Neuronal stem cell (in vitro differentiated cells): ENCODE measurements around the gene FAM228B.

Experiments used
- DNase-seq: peaks from one replicate; pipeline ENCODE4 v3.0.0-alpha.2; 2013; ENCODE audit warnings: low spot score
- H2AFZ ChIP-seq: one replicate; pipeline ENCODE4 v1.6.1; 2013; ENCODE audit warnings: mild to moderate bottlenecking, low read length, inconsistent platforms
- H2AK5ac ChIP-seq: 2 replicates; pipeline ENCODE4 v1.6.1; 2013; ENCODE audit warnings: low read depth, mild to moderate bottlenecking, inconsistent platforms, low read length, moderate library complexity, mixed read lengths
- H2BK120ac ChIP-seq: 2 replicates; pipeline ENCODE4 v1.6.1; 2013; ENCODE audit warnings: low read depth, mild to moderate bottlenecking, inconsistent platforms, low read length, moderate library complexity, mixed read lengths
- H2BK12ac ChIP-seq: one replicate; pipeline ENCODE4 v1.6.1; 2013; ENCODE audit warnings: low read length, inconsistent platforms
- H2BK15ac ChIP-seq: 2 replicates; pipeline ENCODE4 v1.6.1; 2013; ENCODE audit warnings: mild to moderate bottlenecking, low read length, inconsistent platforms, mixed read lengths
- H2BK5ac ChIP-seq: one replicate; pipeline ENCODE4 v1.6.1; 2013; ENCODE audit warnings: inconsistent platforms, mild to moderate bottlenecking, low read length, moderate library complexity
- H3K14ac ChIP-seq: one replicate; pipeline ENCODE4 v1.6.1; 2013; ENCODE audit warnings: low read length, inconsistent platforms
- H3K18ac ChIP-seq: 2 replicates; pipeline ENCODE4 v1.6.1; 2013; ENCODE audit warnings: low read length, inconsistent platforms
- H3K23ac ChIP-seq: 2 replicates; pipeline ENCODE4 v1.6.1; 2013; ENCODE audit warnings: low read depth, mild to moderate bottlenecking, mixed read lengths, low read length, inconsistent platforms; ENCODE audit not compliant: poor library complexity
- H3K27ac ChIP-seq: replicated peaks from 3 replicates; pipeline ENCODE4 v1.5.1; 2013; ENCODE audit warnings: low read length, inconsistent platforms
- H3K27me3 ChIP-seq, 3 experiments: 2 replicates each; pipeline ENCODE4 v1.6.1; 2013; ENCODE audit warnings: low read length in 3 of 3, mild to moderate bottlenecking in 2 of 3, inconsistent platforms in 1 of 3, low read depth in 1 of 3, mixed read lengths in 1 of 3, moderate library complexity in 1 of 3; ENCODE audit not compliant: control insufficient read depth in 3 of 3, insufficient read depth in 3 of 3
- H3K36me3 ChIP-seq, 2 donors: replicated peaks in 1 of 2; 2 replicates each; pipeline ENCODE4 v1.6.1; 2013; ENCODE audit warnings: low read length in 2 of 2; ENCODE audit not compliant: control insufficient read depth in 2 of 2, insufficient read depth in 2 of 2
- H3K4ac ChIP-seq: 2 replicates; pipeline ENCODE4 v1.6.1; 2013; ENCODE audit warnings: inconsistent platforms, mild to moderate bottlenecking, low read length, moderate library complexity
- H3K4me1 ChIP-seq, 2 donors: 1 replicate in 1 of 2; 2 replicates in 1 of 2; pipeline ENCODE4 v1.6.1; 2013; ENCODE audit warnings: low read length in 2 of 2, low read depth in 1 of 2; ENCODE audit not compliant: control insufficient read depth in 2 of 2, insufficient read depth in 1 of 2
- H3K4me2 ChIP-seq: one replicate; pipeline ENCODE4 v1.6.1; 2013; ENCODE audit warnings: mild to moderate bottlenecking, low read length, inconsistent platforms; ENCODE audit not compliant: insufficient read depth, poor library complexity, severe bottlenecking
- H3K4me3 ChIP-seq, 2 donors: 2 replicates each; pipeline ENCODE4 v1.5.1; 2013; ENCODE audit warnings: low read length in 2 of 2, mild to moderate bottlenecking in 2 of 2, inconsistent platforms in 1 of 2, moderate library complexity in 1 of 2
- H3K79me1 ChIP-seq: one replicate; pipeline ENCODE4 v1.6.1; 2013; ENCODE audit warnings: low read depth, mild to moderate bottlenecking, inconsistent platforms, low read length, moderate library complexity
- H3K9ac ChIP-seq: one replicate; pipeline ENCODE4 v1.6.1; 2013; ENCODE audit warnings: mild to moderate bottlenecking, low read depth, low read length, inconsistent platforms; ENCODE audit not compliant: poor library complexity
- H3K9me3 ChIP-seq, 2 donors: replicated peaks in 1 of 2; 2 replicates each; pipeline versions ENCODE3 to v1.6.1; 2013; ENCODE audit warnings: low read length in 2 of 2, mild to moderate bottlenecking in 2 of 2, inconsistent platforms in 1 of 2, low read depth in 1 of 2, mixed read lengths in 1 of 2, moderate library complexity in 1 of 2; ENCODE audit not compliant: control insufficient read depth in 2 of 2, insufficient read depth in 1 of 2
- H4K8ac ChIP-seq: one replicate; pipeline ENCODE4 v1.6.1; 2013; ENCODE audit warnings: low read depth, mild to moderate bottlenecking, inconsistent platforms, low read length, moderate library complexity
- H4K91ac ChIP-seq: one replicate; pipeline ENCODE4 v1.6.1; 2013; ENCODE audit warnings: low read length, low read depth, mild to moderate bottlenecking, inconsistent platforms; ENCODE audit not compliant: poor library complexity
- WGBS, 2 donors: extraction: QIAGEN DNeasy Blood & Tissue Kit; methylation state at CpG; one replicate each; pipeline ENCODE4 v1.1.7; 2013; ENCODE audit warnings: missing lambda C conversion rate in 2 of 2, mixed read lengths in 1 of 2; ENCODE audit not compliant: insufficient read length in 2 of 2, insufficient replicate concordance in 1 of 2; ENCODE audit errors: extremely low coverage in 2 of 2; 5-methylcytosine and 5-hydroxymethylcytosine counted together

Gene FAM228B

DNA sequence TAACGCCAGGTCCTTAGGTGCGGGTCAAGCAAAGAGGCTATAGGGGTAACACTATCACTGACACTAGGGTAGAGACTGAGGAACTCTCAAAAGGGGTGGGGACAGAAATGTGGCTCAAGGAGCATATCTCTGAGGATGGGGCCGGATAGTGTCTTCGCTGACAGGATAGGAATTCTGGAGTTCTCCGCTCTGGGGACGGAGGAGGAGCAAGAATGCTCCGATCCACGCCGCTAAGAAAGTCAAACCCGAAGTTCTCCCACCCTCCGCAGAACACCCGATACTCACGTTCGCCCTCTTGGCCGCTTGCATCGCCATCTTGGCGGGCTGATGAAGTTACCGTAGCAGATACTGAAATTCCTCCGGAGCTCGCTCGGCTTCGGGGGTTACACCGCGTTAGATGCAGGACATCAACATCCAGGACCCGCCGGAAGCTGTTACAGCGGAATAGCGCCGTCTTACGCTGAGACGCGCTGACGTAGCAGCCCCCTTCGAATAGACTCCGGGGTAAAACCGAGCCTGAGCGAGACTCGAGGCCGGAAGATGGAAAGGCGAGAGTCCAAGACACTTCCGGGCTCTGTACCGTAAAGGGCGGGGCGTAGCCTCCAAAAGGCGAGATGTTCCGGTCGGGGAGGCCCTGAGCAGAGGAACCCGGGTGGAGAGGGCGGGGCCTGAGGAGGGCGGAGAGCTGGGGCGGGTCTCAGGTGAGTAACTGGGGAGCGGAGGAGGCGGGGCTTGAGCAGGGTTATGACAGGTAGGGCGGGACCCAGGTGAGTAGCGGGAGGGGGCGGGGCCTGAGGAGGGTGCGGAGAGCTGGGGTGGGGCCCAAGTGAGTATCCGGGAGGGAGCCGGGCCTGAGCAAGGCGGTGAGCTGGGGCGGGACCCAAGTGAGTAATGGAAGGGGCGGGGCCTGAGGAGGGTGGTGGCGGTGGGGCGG lies 47.1 kb upstream of the FAM228B start, which contains the start of gene SF3B6:
TSS of gene SF3B6 (minus strand) at position 412 of the 934 bp plus-strand sequence. CDS start at position 315, 97 bp downstream.
- Histone ChIP-seq H2AK5ac (peak within 1 kb of the TSS; percentile 95), H3K4me1 (peaks cover 2 to 6% of the 10 kb centered on the region in 2 donors), H4K91ac (no peak within 1 kb of the TSS), H3K18ac (peak within 1 kb of the TSS; percentile 78), H2BK12ac (no peak within 1 kb of the TSS), H3K4me2 (peak within 1 kb of the TSS; percentile 84), H3K79me1 (no peaks in the 10 kb centered on the region), H3K9ac (peak within 1 kb of the TSS; percentile 82), H2BK15ac (no peak within 1 kb of the TSS), H3K36me3 (peaks cover 5 to 70% of the 10 kb centered on the region in 2 donors), H3K9me3 (no peaks in the 10 kb centered on the region), H4K8ac (no peak within 1 kb of the TSS), H2BK120ac (no peak within 1 kb of the TSS), H3K14ac (no peak within 1 kb of the TSS), H3K27ac (peak within 1 kb of the TSS; percentile 67), H3K27me3 (no peaks in the 10 kb centered on the region), H2BK5ac (no peak within 1 kb of the TSS), H3K4ac (peak within 1 kb of the TSS; percentile 53), H3K23ac (peak within 1 kb of the TSS; percentile 78), H3K4me3 (peak within 1 kb of the TSS; percentile 83 to 89), H2AFZ (peak within 1 kb of the TSS; percentile 80)
- peak; percentile 96 for DNase-seq
- WGBS, 2 donors, result no CpG with 5 or more reads among the region's 64 CpGs

DNA sequence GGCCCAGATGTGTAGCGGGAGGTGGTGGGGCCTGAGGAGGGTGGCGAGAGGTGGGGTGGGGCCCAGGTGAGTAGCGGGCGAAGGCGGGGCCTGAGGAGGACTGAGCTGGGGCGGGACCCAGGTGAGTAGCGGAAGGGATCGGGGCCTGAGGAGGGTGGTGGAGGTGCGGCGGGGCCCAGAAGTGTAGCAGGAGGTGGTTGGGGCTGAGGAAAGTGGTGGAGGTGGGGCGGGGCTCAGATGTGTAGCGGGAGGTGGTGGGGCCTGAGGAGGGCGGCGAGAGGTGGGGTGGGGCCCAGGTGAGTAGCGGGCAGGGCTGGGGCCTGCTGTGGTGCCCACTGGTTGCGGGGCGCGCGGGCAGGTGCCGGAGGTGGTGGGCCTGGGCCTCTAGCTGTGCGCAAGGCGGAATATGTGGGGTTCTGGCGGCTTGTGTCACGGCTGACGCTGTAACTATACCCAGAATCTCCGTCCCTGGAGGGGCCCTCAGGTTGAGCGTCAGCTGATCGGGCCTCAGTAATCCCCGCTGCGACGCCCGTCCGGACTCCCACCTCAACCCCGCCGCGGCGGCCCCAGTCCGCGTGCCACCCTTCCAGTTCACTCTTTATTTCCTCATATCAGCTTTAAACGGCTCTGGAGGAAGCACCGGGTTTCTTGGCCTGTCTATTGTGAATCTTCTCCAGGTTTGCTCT lies 46.3 kb upstream of the FAM228B start:
- H3K4me3 ChIP-seq, result peak overlapping the region; percentile 83 to 89
- H3K23ac ChIP-seq, result peak overlapping the region; percentile 78
- H3K27ac ChIP-seq, result no peak overlapping the region
- peak overlapping the region; percentile 78 for H3K18ac ChIP-seq
- no peak overlapping the region for H2BK12ac ChIP-seq
- H4K91ac ChIP-seq, result no peak overlapping the region
- H3K27me3 ChIP-seq, result no peaks in the 10 kb centered on the region
- H3K14ac ChIP-seq, result no peak overlapping the region
- H2AFZ ChIP-seq, result peak overlapping the region; percentile 80
- H3K79me1 ChIP-seq, result no peaks in the 10 kb centered on the region
- WGBS, 2 donors, result no CpG with 5 or more reads among the region's 41 CpGs
- H2BK5ac ChIP-seq, result no peak overlapping the region
- H3K4me1 ChIP-seq, result peaks cover 2 to 6% of the 10 kb centered on the region in 2 donors
- no peak overlapping the region for H2BK15ac ChIP-seq
- H3K9me3 ChIP-seq, result no peaks in the 10 kb centered on the region
- H4K8ac ChIP-seq, result peak overlapping the region; percentile 52
- no peak for DNase-seq
- H3K4ac ChIP-seq, result peak overlapping the region; percentile 53
- no peak overlapping the region for H2BK120ac ChIP-seq
- H3K4me2 ChIP-seq, result peak overlapping the region; percentile 84
- peak overlapping the region; percentile 95 for H2AK5ac ChIP-seq
- H3K9ac ChIP-seq, result peak overlapping the region; percentile 82
- peaks cover 6 to 64% of the 10 kb centered on the region in 2 donors for H3K36me3 ChIP-seq

DNA sequence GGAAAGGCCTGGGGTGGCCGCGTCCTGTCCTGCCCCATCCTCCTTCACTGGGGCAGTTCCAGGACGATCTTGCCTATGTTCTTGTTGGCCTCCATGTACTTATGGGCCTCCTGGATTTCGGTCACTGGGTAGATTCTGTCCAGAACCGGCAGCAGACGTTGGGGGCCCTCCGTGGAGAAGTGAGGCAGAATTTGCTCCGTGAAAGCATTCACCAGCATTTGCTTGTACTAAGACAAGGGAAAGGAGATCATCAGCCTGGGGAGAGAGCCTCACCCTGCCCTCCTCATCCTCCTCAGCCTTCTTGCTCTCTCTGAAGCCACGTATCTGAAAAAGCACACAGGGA lies 45.8 kb upstream of the FAM228B start:
- peak overlapping the region; percentile 52 for H4K8ac ChIP-seq
- H3K23ac ChIP-seq, result no peak overlapping the region
- H3K18ac ChIP-seq, result no peak overlapping the region
- peak overlapping the region; percentile 83 to 89 for H3K4me3 ChIP-seq
- no peak overlapping the region for H2BK5ac ChIP-seq
- peaks cover 11 to 64% of the 10 kb centered on the region in 2 donors for H3K36me3 ChIP-seq
- peaks cover 2 to 6% of the 10 kb centered on the region in 2 donors for H3K4me1 ChIP-seq
- no CpG with 5 or more reads among the region's 9 CpGs for WGBS, 2 donors
- H2BK120ac ChIP-seq, result no peak overlapping the region
- H3K27ac ChIP-seq, result no peak overlapping the region
- H3K4me2 ChIP-seq, result peak overlapping the region; percentile 84
- H3K4ac ChIP-seq, result no peak overlapping the region
- no peak for DNase-seq
- no peaks in the 10 kb centered on the region for H3K9me3 ChIP-seq
- H2BK12ac ChIP-seq, result no peak overlapping the region
- H3K27me3 ChIP-seq, result no peaks in the 10 kb centered on the region
- no peak overlapping the region for H2BK15ac ChIP-seq
- peak overlapping the region; percentile 82 for H3K9ac ChIP-seq
- no peaks in the 10 kb centered on the region for H3K79me1 ChIP-seq
- H4K91ac ChIP-seq, result no peak overlapping the region
- H3K14ac ChIP-seq, result no peak overlapping the region
- peak overlapping the region; percentile 95 for H2AK5ac ChIP-seq
- no peak overlapping the region for H2AFZ ChIP-seq

DNA sequence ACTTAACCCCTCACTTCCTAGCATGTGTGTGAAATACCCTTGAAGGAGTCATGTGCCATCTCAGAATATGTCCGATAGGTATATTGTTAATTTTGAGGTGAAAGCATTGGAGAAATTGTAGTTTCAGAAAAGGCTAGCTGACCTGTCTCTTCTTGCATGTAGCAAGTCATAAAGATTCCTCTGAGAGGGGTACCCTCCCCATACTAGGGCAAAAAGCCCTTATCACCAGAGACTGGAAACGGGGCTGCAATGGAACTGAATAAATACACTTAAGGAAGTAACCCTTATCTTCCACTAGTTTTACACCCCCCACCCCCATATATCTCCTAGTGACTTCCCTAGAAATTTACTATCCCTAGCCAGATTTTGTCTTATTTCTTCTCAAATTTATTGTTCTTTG lies 45.4 kb upstream of the FAM228B start:
- no peak overlapping the region for H3K23ac ChIP-seq
- no peak for DNase-seq
- no peak overlapping the region for H3K14ac ChIP-seq
- H3K9ac ChIP-seq, result no peak overlapping the region
- no peak overlapping the region for H3K27ac ChIP-seq
- H2BK120ac ChIP-seq, result no peak overlapping the region
- H2BK15ac ChIP-seq, result no peak overlapping the region
- no peaks in the 10 kb centered on the region for H3K9me3 ChIP-seq
- H3K4me2 ChIP-seq, result no peak overlapping the region
- no peak overlapping the region for H2BK5ac ChIP-seq
- no peak overlapping the region for H2AK5ac ChIP-seq
- no peak overlapping the region for H3K4ac ChIP-seq
- no peak overlapping the region for H3K4me3 ChIP-seq
- H3K36me3 ChIP-seq, result peaks cover 14 to 64% of the 10 kb centered on the region in 2 donors
- no peak overlapping the region for H2BK12ac ChIP-seq
- H3K18ac ChIP-seq, result no peak overlapping the region
- no peaks in the 10 kb centered on the region for H3K79me1 ChIP-seq
- H3K4me1 ChIP-seq, result peaks cover 2 to 6% of the 10 kb centered on the region in 2 donors
- no peak overlapping the region for H2AFZ ChIP-seq
- no CpG with 5 or more reads among the region's 2 CpGs for WGBS, 2 donors
- no peaks in the 10 kb centered on the region for H3K27me3 ChIP-seq
- H4K91ac ChIP-seq, result no peak overlapping the region
- no peak overlapping the region for H4K8ac ChIP-seq
